ENCODE data around the gene TSPAN1. TPM values are rescaled to one million over a fixed set of nuclear protein-coding genes. Genes with fewer than 3 reads are reported as not detected.

TSPAN1 gene
- total and polyA plus RNA-seq, 4 donors, result 0.33 to 7.0 (median 2.1) TPM

DNA sequence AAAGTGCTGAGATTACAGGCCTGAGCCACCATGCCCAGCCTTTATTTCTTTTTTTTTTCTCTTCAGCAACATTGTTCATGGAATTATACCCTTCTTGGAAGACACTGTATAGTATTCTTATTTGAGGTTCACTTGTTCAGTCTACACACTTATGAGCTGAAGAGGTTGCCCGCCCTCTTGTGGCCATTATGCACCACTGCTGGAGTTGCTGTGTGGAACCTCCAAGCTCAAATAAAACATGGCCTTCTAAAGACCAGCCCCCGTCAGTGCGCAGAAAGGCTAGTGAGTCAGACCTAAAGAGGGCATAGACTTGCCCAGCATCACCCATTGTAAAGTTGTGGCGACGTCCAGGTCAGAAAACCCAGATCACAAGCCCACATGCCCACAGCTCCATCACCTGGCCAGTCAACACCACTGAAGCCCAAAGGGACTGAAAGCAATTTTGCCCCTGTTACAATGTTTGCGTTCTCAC is 48.6 kb downstream of the TSPAN1 start:
- Histone ChIP-seq H3K36me3 (ENCODE audit: control insufficient read depth in 4 of 4, insufficient read depth in 3 of 4, low read depth in 1 of 4, low read length in 3 of 4) (no peaks in the 10 kb centered on the region), H3K9ac (ENCODE audit: low read depth in 1 of 2, low read length in 2 of 2) (no peak overlapping the region), H3K9me3 (ENCODE audit: control insufficient read depth in 4 of 4, low read length in 3 of 4) (no peaks in the 10 kb centered on the region), H3K27me3 (ENCODE audit: control insufficient read depth in 4 of 4, insufficient read depth in 4 of 4, low read length in 3 of 4) (no peaks in the 10 kb centered on the region), H3K27ac (ENCODE audit: low read depth in 1 of 2, low read length in 2 of 2) (no peak overlapping the region), H3K4me3 (ENCODE audit: low read depth in 1 of 3, low read length in 3 of 3) (no peak overlapping the region), H3K4me1 (ENCODE audit: control insufficient read depth in 4 of 4, insufficient read depth in 4 of 4, low read length in 3 of 4) (peaks cover 0 to 2% (median 0%) of the 10 kb centered on the region in 4 donors)
- DNase-seq (ENCODE audit: low spot score), result peak; percentile 57
- WGBS, result 10% methylated on average over 6 of the region's 6 CpGs
- peak in 1 of 2 donors; percentile 29 for TF ChIP-seq HNF4A (conservative IDR thresholded peaks at IDR 0.05)
- TF ChIP-seq RAD21 (IDR thresholded peaks at IDR 0.05), result peak; percentile 89 to 92
- TF ChIP-seq, protein P1, sequence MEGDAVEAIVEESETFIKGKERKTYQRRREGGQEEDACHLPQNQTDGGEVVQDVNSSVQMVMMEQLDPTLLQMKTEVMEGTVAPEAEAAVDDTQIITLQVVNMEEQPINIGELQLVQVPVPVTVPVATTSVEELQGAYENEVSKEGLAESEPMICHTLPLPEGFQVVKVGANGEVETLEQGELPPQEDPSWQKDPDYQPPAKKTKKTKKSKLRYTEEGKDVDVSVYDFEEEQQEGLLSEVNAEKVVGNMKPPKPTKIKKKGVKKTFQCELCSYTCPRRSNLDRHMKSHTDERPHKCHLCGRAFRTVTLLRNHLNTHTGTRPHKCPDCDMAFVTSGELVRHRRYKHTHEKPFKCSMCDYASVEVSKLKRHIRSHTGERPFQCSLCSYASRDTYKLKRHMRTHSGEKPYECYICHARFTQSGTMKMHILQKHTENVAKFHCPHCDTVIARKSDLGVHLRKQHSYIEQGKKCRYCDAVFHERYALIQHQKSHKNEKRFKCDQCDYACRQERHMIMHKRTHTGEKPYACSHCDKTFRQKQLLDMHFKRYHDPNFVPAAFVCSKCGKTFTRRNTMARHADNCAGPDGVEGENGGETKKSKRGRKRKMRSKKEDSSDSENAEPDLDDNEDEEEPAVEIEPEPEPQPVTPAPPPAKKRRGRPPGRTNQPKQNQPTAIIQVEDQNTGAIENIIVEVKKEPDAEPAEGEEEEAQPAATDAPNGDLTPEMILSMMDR (IDR thresholded peaks at IDR 0.05; ENCODE audit: low read depth, low read length, missing input control), result peak; percentile 92
- TF ChIP-seq SP1 (IDR thresholded peaks at IDR 0.05), result no peak
- TF ChIP-seq FOXA2 (IDR thresholded peaks at IDR 0.05), result no peak
- TF ChIP-seq FOXA1 (IDR thresholded peaks at IDR 0.05), result no peak
- TF ChIP-seq, protein P2, sequence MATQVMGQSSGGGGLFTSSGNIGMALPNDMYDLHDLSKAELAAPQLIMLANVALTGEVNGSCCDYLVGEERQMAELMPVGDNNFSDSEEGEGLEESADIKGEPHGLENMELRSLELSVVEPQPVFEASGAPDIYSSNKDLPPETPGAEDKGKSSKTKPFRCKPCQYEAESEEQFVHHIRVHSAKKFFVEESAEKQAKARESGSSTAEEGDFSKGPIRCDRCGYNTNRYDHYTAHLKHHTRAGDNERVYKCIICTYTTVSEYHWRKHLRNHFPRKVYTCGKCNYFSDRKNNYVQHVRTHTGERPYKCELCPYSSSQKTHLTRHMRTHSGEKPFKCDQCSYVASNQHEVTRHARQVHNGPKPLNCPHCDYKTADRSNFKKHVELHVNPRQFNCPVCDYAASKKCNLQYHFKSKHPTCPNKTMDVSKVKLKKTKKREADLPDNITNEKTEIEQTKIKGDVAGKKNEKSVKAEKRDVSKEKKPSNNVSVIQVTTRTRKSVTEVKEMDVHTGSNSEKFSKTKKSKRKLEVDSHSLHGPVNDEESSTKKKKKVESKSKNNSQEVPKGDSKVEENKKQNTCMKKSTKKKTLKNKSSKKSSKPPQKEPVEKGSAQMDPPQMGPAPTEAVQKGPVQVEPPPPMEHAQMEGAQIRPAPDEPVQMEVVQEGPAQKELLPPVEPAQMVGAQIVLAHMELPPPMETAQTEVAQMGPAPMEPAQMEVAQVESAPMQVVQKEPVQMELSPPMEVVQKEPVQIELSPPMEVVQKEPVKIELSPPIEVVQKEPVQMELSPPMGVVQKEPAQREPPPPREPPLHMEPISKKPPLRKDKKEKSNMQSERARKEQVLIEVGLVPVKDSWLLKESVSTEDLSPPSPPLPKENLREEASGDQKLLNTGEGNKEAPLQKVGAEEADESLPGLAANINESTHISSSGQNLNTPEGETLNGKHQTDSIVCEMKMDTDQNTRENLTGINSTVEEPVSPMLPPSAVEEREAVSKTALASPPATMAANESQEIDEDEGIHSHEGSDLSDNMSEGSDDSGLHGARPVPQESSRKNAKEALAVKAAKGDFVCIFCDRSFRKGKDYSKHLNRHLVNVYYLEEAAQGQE (IDR thresholded peaks at IDR 0.05), result no peak

DNA sequence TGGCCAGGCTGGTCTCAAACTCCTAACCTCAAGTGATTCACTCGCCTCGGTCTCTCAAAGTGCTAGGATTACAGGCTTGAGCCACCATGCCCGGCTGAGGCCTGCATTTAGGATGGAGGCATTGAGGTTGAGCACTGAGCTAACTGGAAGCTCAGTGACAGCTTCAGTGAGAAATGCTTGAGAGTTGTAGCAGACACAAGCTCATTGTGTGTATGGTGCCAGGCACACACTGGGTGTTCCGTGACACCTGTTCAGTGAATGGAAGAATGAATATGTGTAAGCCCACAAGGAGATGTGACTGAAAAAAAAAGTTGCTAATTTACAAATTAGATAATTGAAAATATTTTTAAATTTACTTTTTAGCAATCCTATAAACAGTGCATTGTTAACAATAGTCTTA is 50.1 kb downstream of the TSPAN1 start:
- Histone ChIP-seq H3K36me3 (ENCODE audit: control insufficient read depth in 4 of 4, insufficient read depth in 3 of 4, low read depth in 1 of 4, low read length in 3 of 4) (no peaks in the 10 kb centered on the region), H3K4me1 (ENCODE audit: control insufficient read depth in 4 of 4, insufficient read depth in 4 of 4, low read length in 3 of 4) (peaks cover 0 to 2% (median 0%) of the 10 kb centered on the region in 4 donors), H3K27me3 (ENCODE audit: control insufficient read depth in 4 of 4, insufficient read depth in 4 of 4, low read length in 3 of 4) (no peaks in the 10 kb centered on the region), H3K4me3 (ENCODE audit: low read depth in 1 of 3, low read length in 3 of 3) (no peak overlapping the region), H3K9me3 (ENCODE audit: control insufficient read depth in 4 of 4, low read length in 3 of 4) (no peaks in the 10 kb centered on the region), H3K9ac (ENCODE audit: low read depth in 1 of 2, low read length in 2 of 2) (no peak overlapping the region), H3K27ac (ENCODE audit: low read depth in 1 of 2, low read length in 2 of 2) (no peak overlapping the region)
- DNase-seq (ENCODE audit: low spot score), result no peak
- 86% methylated on average over 4 of the region's 4 CpGs for WGBS
- TF ChIP-seq, protein P1 (IDR thresholded peaks at IDR 0.05; ENCODE audit: low read depth, low read length, missing input control), result no peak
- no peak for TF ChIP-seq HNF4G (IDR thresholded peaks at IDR 0.05)
- TF ChIP-seq NR2F2 (IDR thresholded peaks at IDR 0.05), result no peak
- TF ChIP-seq, protein P2 (IDR thresholded peaks at IDR 0.05), result no peak
- TF ChIP-seq HNF4A (conservative IDR thresholded peaks at IDR 0.05), result no peak
- TF ChIP-seq JUND (IDR thresholded peaks at IDR 0.05), result no peak
- no peak for TF ChIP-seq RAD21 (IDR thresholded peaks at IDR 0.05)
- no peak for TF ChIP-seq FOXA2 (IDR thresholded peaks at IDR 0.05)
- no peak for TF ChIP-seq SP1 (IDR thresholded peaks at IDR 0.05)
- TF ChIP-seq YY1 (IDR thresholded peaks at IDR 0.05), result no peak
- TF ChIP-seq, protein P3, sequence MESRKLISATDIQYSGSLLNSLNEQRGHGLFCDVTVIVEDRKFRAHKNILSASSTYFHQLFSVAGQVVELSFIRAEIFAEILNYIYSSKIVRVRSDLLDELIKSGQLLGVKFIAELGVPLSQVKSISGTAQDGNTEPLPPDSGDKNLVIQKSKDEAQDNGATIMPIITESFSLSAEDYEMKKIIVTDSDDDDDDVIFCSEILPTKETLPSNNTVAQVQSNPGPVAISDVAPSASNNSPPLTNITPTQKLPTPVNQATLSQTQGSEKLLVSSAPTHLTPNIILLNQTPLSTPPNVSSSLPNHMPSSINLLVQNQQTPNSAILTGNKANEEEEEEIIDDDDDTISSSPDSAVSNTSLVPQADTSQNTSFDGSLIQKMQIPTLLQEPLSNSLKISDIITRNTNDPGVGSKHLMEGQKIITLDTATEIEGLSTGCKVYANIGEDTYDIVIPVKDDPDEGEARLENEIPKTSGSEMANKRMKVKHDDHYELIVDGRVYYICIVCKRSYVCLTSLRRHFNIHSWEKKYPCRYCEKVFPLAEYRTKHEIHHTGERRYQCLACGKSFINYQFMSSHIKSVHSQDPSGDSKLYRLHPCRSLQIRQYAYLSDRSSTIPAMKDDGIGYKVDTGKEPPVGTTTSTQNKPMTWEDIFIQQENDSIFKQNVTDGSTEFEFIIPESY (IDR thresholded peaks at IDR 0.05), result no peak
- no peak for TF ChIP-seq GABPA (IDR thresholded peaks at IDR 0.05 in 1 of 2, conservative IDR thresholded peaks at IDR 0.05 in 1 of 2)
- TF ChIP-seq EGR1 (IDR thresholded peaks at IDR 0.05; ENCODE audit: low read depth in 2 of 2), result no peak
- no peak for TF ChIP-seq RXRA (IDR thresholded peaks at IDR 0.05)
- TF ChIP-seq FOXA1 (IDR thresholded peaks at IDR 0.05), result no peak

Measured in liver (tissue), 9 donors.